OCI-M1 (cell line): Measurements from ENCODE around the gene FMO4.
A peak's percentile ranks its signal among the peaks of the same experiment; 100 is the strongest.
"Not testable (repeated sequence)": the region's sequence is repeated elsewhere in the genome, so short reads cannot be mapped to it uniquely, and the experiment has no call there.

ENCODE experiments used
- DNase-seq: peaks from one replicate; lab custom pipeline; 2025; lab: John Stamatoyannopoulos, UW

The FMO4 gene

GRCh38 chr1:171313835-171314320 lies at the start of gene FMO4:
TSS of gene FMO4 (plus strand) at chr1:171314183. CDS start at chr1:171319826, 5,643 bp downstream.
- peak; percentile 99 for DNase-seq

- DNase-seq: peak; percentile 25
Observed at GRCh38 chr1:171265686-171266085, 48.3 kb upstream of the FMO4 start.

GRCh38 chr1:171266930-171267329 lies 47.1 kb upstream of the FMO4 start:
- DNase-seq: no peak

- peak; percentile 18 for DNase-seq
Observed at GRCh38 chr1:171267391-171267790, 46.6 kb upstream of the FMO4 start.

GRCh38 chr1:171270806-171271205 lies 43.2 kb upstream of the FMO4 start:
- DNase-seq: no peak

- DNase-seq: no peak
Observed at GRCh38 chr1:171277534-171277933, 36.4 kb upstream of the FMO4 start.

- DNase-seq: no peak
Observed at GRCh38 chr1:171279234-171279633, 34.7 kb upstream of the FMO4 start.

- peak; percentile 38 for DNase-seq
Observed at GRCh38 chr1:171279678-171280077, 34.3 kb upstream of the FMO4 start.

- DNase-seq: no peak
Observed at GRCh38 chr1:171280599-171280998, 33.4 kb upstream of the FMO4 start.

- peak; percentile 90 for DNase-seq
Observed at GRCh38 chr1:171286032-171286705, 27.8 kb upstream of the FMO4 start.

GRCh38 chr1:171290621-171291020 lies 23.4 kb upstream of the FMO4 start:
- no peak for DNase-seq

- DNase-seq: no peak
Observed at GRCh38 chr1:171292799-171293198, 21.2 kb upstream of the FMO4 start.

- DNase-seq: not testable (repeated sequence)
Observed at GRCh38 chr1:171295383-171295782, 18.6 kb upstream of the FMO4 start.

- DNase-seq: no peak
Observed at GRCh38 chr1:171295821-171296220, 18.2 kb upstream of the FMO4 start.

- no peak for DNase-seq
Observed at GRCh38 chr1:171296897-171297296, 17.1 kb upstream of the FMO4 start.

GRCh38 chr1:171298696-171299095 lies 15.3 kb upstream of the FMO4 start:
- no peak for DNase-seq

GRCh38 chr1:171299342-171299741 lies 14.6 kb upstream of the FMO4 start:
- no peak for DNase-seq

GRCh38 chr1:171300401-171300800 lies 13.6 kb upstream of the FMO4 start:
- DNase-seq: peak; percentile 40

- DNase-seq: no peak
Observed at GRCh38 chr1:171310661-171311087, 3.3 kb upstream of the FMO4 start.

GRCh38 chr1:171311771-171312558 lies 2.0 kb upstream of the FMO4 start:
- DNase-seq: no peak

GRCh38 chr1:171313319-171313834 lies 606 bp upstream of the FMO4 start:
- no peak for DNase-seq

- no peak for DNase-seq
Observed at GRCh38 chr1:171329251-171329650, 15.3 kb downstream of the FMO4 start.

GRCh38 chr1:171334024-171334640 lies 20.1 kb downstream of the FMO4 start:
- DNase-seq: no peak
